Activated CD8-positive, alpha-beta memory T cell treated with anti-CD3 and anti-CD28 coated beads, Interleukin-2, amount 10 ng/mL, durations not matched to agents 7 days and 5 days (primary cell): ENCODE data around the gene KRT83. TPM values are rescaled to one million over a fixed set of nuclear protein-coding genes. Genes with fewer than 3 reads are reported as not detected.
"Not testable (repeated sequence)": the region's sequence is repeated elsewhere in the genome, so short reads cannot be mapped to it uniquely, and the experiment has no call there.

Experiments used
- ATAC-seq: fragments of 150-1000 bp; cut with Tn5 transposase; one replicate; pipeline ENCODE4 v1.10.0; 2021; ENCODE audit warnings: moderate library complexity
- CTCF ChIA-PET: fragments of 350-600 bp; sonication (Branson Sonifier 250); formaldehyde crosslinking; loops from one replicate; lab custom pipeline; 2021; ENCODE audit warnings: antibody characterized with exemption; lab: Charles Lee
- DNase-seq: peaks from one replicate; pipeline ENCODE4 v3.0.0-alpha.2; 2020
- H3K27ac Mint-ChIP-seq: one replicate; pipeline ENCODE4 v1.8.0; 2021; ENCODE audit warnings: mild to moderate bottlenecking, mixed read lengths
- H3K27me3 Mint-ChIP-seq: one replicate; pipeline ENCODE4 v1.8.0; 2021; ENCODE audit warnings: mixed read lengths
- H3K36me3 Mint-ChIP-seq: one replicate; pipeline ENCODE4 v1.8.0; 2021; ENCODE audit warnings: mild to moderate bottlenecking, mixed read lengths
- H3K4me1 Mint-ChIP-seq: one replicate; pipeline ENCODE4 v1.8.0; 2021; ENCODE audit warnings: mixed read lengths
- H3K4me3 Mint-ChIP-seq: one replicate; pipeline ENCODE4 v1.8.0; 2021; ENCODE audit warnings: mild to moderate bottlenecking, moderate library complexity, mixed read lengths
- H3K9me3 Mint-ChIP-seq: one replicate; pipeline ENCODE4 v1.8.0; 2022; ENCODE audit warnings: low read depth, mixed read lengths
- total RNA-seq, 2 experiments: library from RNA; stranded (reverse); gene quantifications; one replicate each; pipeline ENCODE4 v1.2.3, GENCODE V29; 2021

Gene KRT83
- total RNA-seq, 2 experiments from 2014 or later = not detected

- H3K4me1 Mint-ChIP-seq = peaks cover 4% of the 10 kb centered on the region
- H3K27ac Mint-ChIP-seq = no peak overlapping the region
- H3K4me3 Mint-ChIP-seq = no peak overlapping the region
- DNase-seq = no peak
- ATAC-seq = no peak
- CTCF ChIA-PET = interaction anchor here (1.5 kb wide), 1 partner anchor 43 kb away, joined by 3 read pairs; no protein-coding TSS in a partner anchor
- H3K36me3 Mint-ChIP-seq = no peaks in the 10 kb centered on the region
- peaks cover 63% of the 10 kb centered on the region for H3K27me3 Mint-ChIP-seq
- no peaks in the 10 kb centered on the region for H3K9me3 Mint-ChIP-seq
Measured at GRCh38 chr12:52322069-52322468, 871 bp upstream of the KRT83 start.

GRCh38 chr12:52321418-52321817 is 220 bp upstream of the KRT83 start:
- CTCF ChIA-PET = interaction anchor here (1.5 kb wide), 1 partner anchor 42 kb away, joined by 3 read pairs; no protein-coding TSS in a partner anchor
- no peak overlapping the region for H3K27ac Mint-ChIP-seq
- H3K4me1 Mint-ChIP-seq = no peaks in the 10 kb centered on the region
- ATAC-seq (no peak), DNase-seq (no peak)
- H3K9me3 Mint-ChIP-seq = no peaks in the 10 kb centered on the region
- no peak overlapping the region for H3K4me3 Mint-ChIP-seq
- H3K36me3 Mint-ChIP-seq = no peaks in the 10 kb centered on the region
- H3K27me3 Mint-ChIP-seq = peaks cover 62% of the 10 kb centered on the region

- no peak overlapping the region for H3K27ac Mint-ChIP-seq
- DNase-seq (no peak), ATAC-seq (no peak)
- no peaks in the 10 kb centered on the region for H3K36me3 Mint-ChIP-seq
- H3K4me1 Mint-ChIP-seq = no peaks in the 10 kb centered on the region
- no peak overlapping the region for H3K4me3 Mint-ChIP-seq
- peaks cover 49% of the 10 kb centered on the region for H3K27me3 Mint-ChIP-seq
- H3K9me3 Mint-ChIP-seq = no peaks in the 10 kb centered on the region
- CTCF ChIA-PET = interaction anchor here (0.8 to 1.7 kb wide), 8 partner anchors 8 to 161 kb away, joined by 3 to 6 read pairs (median 4); no protein-coding TSS in a partner anchor
Measured at GRCh38 chr12:52319097-52319496, 2.1 kb downstream of the KRT83 start.

- ATAC-seq = no peak
- CTCF ChIA-PET = interaction anchor here (0.8 to 1.7 kb wide), 7 partner anchors 8 to 161 kb away, joined by 3 to 7 read pairs (median 4); no protein-coding TSS in a partner anchor
Measured at GRCh38 chr12:52318241-52318990, 2.8 kb downstream of the KRT83 start.

GRCh38 chr12:52317468-52318052 is 3.6 kb downstream of the KRT83 start:
- H3K4me3 Mint-ChIP-seq = no peak overlapping the region
- H3K27ac Mint-ChIP-seq = no peak overlapping the region
- no peaks in the 10 kb centered on the region for H3K36me3 Mint-ChIP-seq
- no peaks in the 10 kb centered on the region for H3K9me3 Mint-ChIP-seq
- no peaks in the 10 kb centered on the region for H3K4me1 Mint-ChIP-seq
- peaks cover 56% of the 10 kb centered on the region for H3K27me3 Mint-ChIP-seq
- ATAC-seq (no peak), DNase-seq (no peak)
- CTCF ChIA-PET = interaction anchor here (1.2 to 1.4 kb wide), 2 partner anchors 10 to 292 kb away, joined by 3 to 7 read pairs; no protein-coding TSS in a partner anchor

More at GRCh38 chr12:52318241-52318990, 2.8 kb downstream of the KRT83 start:
- Mint-ChIP-seq H3K27me3 (peaks cover 55% of the 10 kb centered on the region), H3K9me3 (no peaks in the 10 kb centered on the region), H3K4me1 (no peaks in the 10 kb centered on the region), H3K36me3 (no peaks in the 10 kb centered on the region), H3K4me3 (no peak overlapping the region), H3K27ac (no peak overlapping the region)
- no peak for DNase-seq

- H3K27me3 Mint-ChIP-seq = peaks cover 55% of the 10 kb centered on the region
- CTCF ChIA-PET = interaction anchor here (1.2 to 1.5 kb wide), 3 partner anchors 162 to 563 kb away, joined by 3 to 5 read pairs (median 3); no protein-coding TSS in a partner anchor
- no peaks in the 10 kb centered on the region for H3K4me1 Mint-ChIP-seq
- ATAC-seq (no peak), DNase-seq (peak; percentile 23)
- H3K27ac Mint-ChIP-seq = no peak overlapping the region
- no peaks in the 10 kb centered on the region for H3K9me3 Mint-ChIP-seq
- no peak overlapping the region for H3K4me3 Mint-ChIP-seq
- no peaks in the 10 kb centered on the region for H3K36me3 Mint-ChIP-seq
Measured at GRCh38 chr12:52316701-52317100, 4.5 kb downstream of the KRT83 start.

- H3K27me3 Mint-ChIP-seq = peaks cover 59% of the 10 kb centered on the region
- no peak for DNase-seq
Measured at GRCh38 chr12:52316290-52316689, 4.9 kb downstream of the KRT83 start.

GRCh38 chr12:52315721-52316120 is 5.5 kb downstream of the KRT83 start:
- CTCF ChIA-PET = interaction anchor here (0.6 to 1.9 kb wide), 8 partner anchors 9 to 564 kb away, joined by 3 to 7 read pairs (median 3); no protein-coding TSS in a partner anchor
- H3K4me1 Mint-ChIP-seq, H3K9me3 Mint-ChIP-seq, ATAC-seq, H3K27ac Mint-ChIP-seq, H3K36me3 Mint-ChIP-seq, H3K4me3 Mint-ChIP-seq: not testable (repeated sequence)
- DNase-seq = peak; percentile 62
- peaks cover 63% of the 10 kb centered on the region for H3K27me3 Mint-ChIP-seq

More at GRCh38 chr12:52316290-52316689, 4.9 kb downstream of the KRT83 start:
- Mint-ChIP-seq H3K27ac (no peak overlapping the region), H3K36me3 (no peaks in the 10 kb centered on the region), H3K4me1 (no peaks in the 10 kb centered on the region), H3K4me3 (no peak overlapping the region), H3K9me3 (no peaks in the 10 kb centered on the region)
- CTCF ChIA-PET = interaction anchor here (0.6 to 1.9 kb wide), 9 partner anchors 10 to 563 kb away, joined by 3 to 7 read pairs (median 3); no protein-coding TSS in a partner anchor
- ATAC-seq = no peak

GRCh38 chr12:52314511-52314910 is 6.7 kb downstream of the KRT83 start:
- Mint-ChIP-seq H3K36me3 (no peaks in the 10 kb centered on the region), H3K27me3 (peaks cover 63% of the 10 kb centered on the region), H3K4me3 (no peak overlapping the region), H3K9me3 (no peaks in the 10 kb centered on the region), H3K4me1 (no peaks in the 10 kb centered on the region), H3K27ac (no peak overlapping the region)
- CTCF ChIA-PET = interaction anchor here (0.8 to 1.9 kb wide), 5 partner anchors 8 to 149 kb away, joined by 3 to 7 read pairs (median 3); no protein-coding TSS in a partner anchor
- ATAC-seq = no peak
- DNase-seq = no peak

- H3K36me3 Mint-ChIP-seq = no peaks in the 10 kb centered on the region
- H3K9me3 Mint-ChIP-seq = no peaks in the 10 kb centered on the region
- no peak overlapping the region for H3K4me3 Mint-ChIP-seq
- ATAC-seq (no peak), DNase-seq (peak; percentile 38)
- peaks cover 63% of the 10 kb centered on the region for H3K27me3 Mint-ChIP-seq
- no peaks in the 10 kb centered on the region for H3K4me1 Mint-ChIP-seq
- CTCF ChIA-PET = no interaction called here
- H3K27ac Mint-ChIP-seq = no peak overlapping the region
Measured at GRCh38 chr12:52313926-52314325, 7.3 kb downstream of the KRT83 start.

- ATAC-seq = no peak
- peak; percentile 19 for DNase-seq
- no peaks in the 10 kb centered on the region for H3K36me3 Mint-ChIP-seq
- H3K4me1 Mint-ChIP-seq = peaks cover 2% of the 10 kb centered on the region
- no peaks in the 10 kb centered on the region for H3K9me3 Mint-ChIP-seq
- peaks cover 64% of the 10 kb centered on the region for H3K27me3 Mint-ChIP-seq
- CTCF ChIA-PET = interaction anchor here (1.1 kb wide), 2 partner anchors 142 to 148 kb away, joined by 3 read pairs; no protein-coding TSS in a partner anchor
- H3K4me3 Mint-ChIP-seq = no peak overlapping the region
- no peak overlapping the region for H3K27ac Mint-ChIP-seq
Measured at GRCh38 chr12:52313461-52313860, 7.7 kb downstream of the KRT83 start.

- peaks cover 8% of the 10 kb centered on the region for H3K4me1 Mint-ChIP-seq
- H3K27ac Mint-ChIP-seq = no peak overlapping the region
- no peaks in the 10 kb centered on the region for H3K36me3 Mint-ChIP-seq
- no peaks in the 10 kb centered on the region for H3K9me3 Mint-ChIP-seq
- peaks cover 74% of the 10 kb centered on the region for H3K27me3 Mint-ChIP-seq
- CTCF ChIA-PET = interaction anchor here (0.6 to 6.5 kb wide), 6 partner anchors 16 to 154 kb away, joined by 3 to 48 read pairs (median 4); no protein-coding TSS in a partner anchor
- ATAC-seq = no peak
- DNase-seq = no peak
- H3K4me3 Mint-ChIP-seq = no peak overlapping the region
Measured at GRCh38 chr12:52312086-52312485, 9.1 kb downstream of the KRT83 start.

GRCh38 chr12:52311285-52311648 is 9.9 kb downstream of the KRT83 start:
- H3K9me3 Mint-ChIP-seq = no peaks in the 10 kb centered on the region
- no peak overlapping the region for H3K27ac Mint-ChIP-seq
- no peaks in the 10 kb centered on the region for H3K36me3 Mint-ChIP-seq
- H3K4me1 Mint-ChIP-seq = peaks cover 9% of the 10 kb centered on the region
- no peak overlapping the region for H3K4me3 Mint-ChIP-seq
- peaks cover 82% of the 10 kb centered on the region for H3K27me3 Mint-ChIP-seq
- CTCF ChIA-PET = interaction anchor here (0.6 to 6.5 kb wide), 6 partner anchors 8 to 98 kb away, joined by 3 to 48 read pairs (median 4); no protein-coding TSS in a partner anchor
- no peak for ATAC-seq
- DNase-seq = no peak
